Amniotic stem cell (primary cell): ENCODE measurements around the gene UBE3B.

Source experiments
- DNase-seq: peaks from one replicate; lab custom pipeline; 2025; lab: John Stamatoyannopoulos, UW

The UBE3B gene

GRCh38 chr12:109552971-109553370 is 75.5 kb downstream of the UBE3B start:
- DNase-seq, result no peak

- DNase-seq, result no peak
Observed at GRCh38 chr12:109553483-109553882, 76.0 kb downstream of the UBE3B start.

GRCh38 chr12:109553906-109554500 is 76.6 kb downstream of the UBE3B start:
- no peak for DNase-seq

- DNase-seq, result no peak
Observed at GRCh38 chr12:109554761-109555160, 77.3 kb downstream of the UBE3B start.

GRCh38 chr12:109555431-109556315 is 78.2 kb downstream of the UBE3B start:
- DNase-seq, result no peak

DNA sequence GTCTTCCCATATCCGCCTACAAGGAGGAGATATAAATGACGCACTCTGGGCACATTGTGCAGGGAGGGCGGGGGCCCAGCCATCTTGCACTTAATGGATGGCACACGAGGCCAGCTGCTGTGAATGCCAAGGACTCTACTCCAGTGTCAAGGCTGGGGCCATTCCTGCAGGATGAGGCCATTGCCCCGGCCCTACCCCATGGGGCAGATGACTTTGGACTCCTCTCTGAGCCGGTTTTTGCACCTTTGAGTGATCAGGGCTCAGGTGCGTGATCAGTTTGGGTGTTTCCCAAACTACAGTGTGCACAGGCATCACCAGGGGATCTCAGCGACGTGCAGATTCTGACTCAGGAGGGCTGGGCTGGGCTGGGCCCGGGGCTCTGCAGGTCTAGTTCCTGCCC is 79.8 kb downstream of the UBE3B start:
- DNase-seq, result no peak

- DNase-seq, result no peak
Observed at GRCh38 chr12:109557805-109558204, 80.4 kb downstream of the UBE3B start.

DNA sequence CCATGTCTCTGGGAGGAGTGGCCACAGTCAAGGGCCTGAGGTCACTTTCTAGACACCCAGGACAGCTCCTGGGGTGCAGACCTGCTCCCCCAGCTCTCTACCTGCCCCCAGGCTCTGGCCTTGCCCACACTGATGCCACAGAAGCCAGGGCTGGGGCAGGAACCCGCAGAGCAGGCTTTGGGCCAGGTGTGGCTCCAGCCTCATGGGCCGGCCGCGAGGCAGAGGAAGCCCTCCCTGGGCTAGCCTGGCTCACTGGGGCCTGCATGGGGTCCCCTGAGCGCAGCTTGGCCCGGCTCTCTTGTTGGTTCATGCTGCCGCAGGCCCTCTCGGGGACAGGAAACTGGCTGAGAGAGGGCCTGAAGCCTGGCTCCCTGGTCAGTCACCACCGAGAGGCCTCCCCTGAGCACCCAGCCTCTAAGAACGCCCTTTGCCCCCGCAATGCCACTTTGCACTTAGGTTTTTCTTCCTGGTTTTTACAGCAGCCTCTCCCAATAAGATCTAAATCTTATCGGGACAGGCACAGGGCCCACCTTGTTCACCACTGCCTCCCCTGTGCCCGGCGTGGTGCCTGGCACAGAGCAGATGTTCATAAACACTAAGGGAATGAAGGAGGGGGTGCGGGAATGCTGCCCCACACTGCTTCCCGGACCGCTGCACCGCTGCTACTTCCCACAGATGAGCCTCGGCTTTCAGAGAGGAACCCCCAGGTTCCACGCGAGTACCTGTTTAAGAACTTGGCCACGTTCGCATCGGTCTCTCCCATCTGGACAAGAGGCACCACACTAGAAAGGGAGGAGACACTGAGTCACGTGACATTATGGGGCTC is 81.2 kb downstream of the UBE3B start:
- DNase-seq, result no peak

- DNase-seq, result no peak
Observed at GRCh38 chr12:109559200-109559505, 81.7 kb downstream of the UBE3B start.

GRCh38 chr12:109559601-109560000 is 82.2 kb downstream of the UBE3B start:
- DNase-seq, result no peak

DNA sequence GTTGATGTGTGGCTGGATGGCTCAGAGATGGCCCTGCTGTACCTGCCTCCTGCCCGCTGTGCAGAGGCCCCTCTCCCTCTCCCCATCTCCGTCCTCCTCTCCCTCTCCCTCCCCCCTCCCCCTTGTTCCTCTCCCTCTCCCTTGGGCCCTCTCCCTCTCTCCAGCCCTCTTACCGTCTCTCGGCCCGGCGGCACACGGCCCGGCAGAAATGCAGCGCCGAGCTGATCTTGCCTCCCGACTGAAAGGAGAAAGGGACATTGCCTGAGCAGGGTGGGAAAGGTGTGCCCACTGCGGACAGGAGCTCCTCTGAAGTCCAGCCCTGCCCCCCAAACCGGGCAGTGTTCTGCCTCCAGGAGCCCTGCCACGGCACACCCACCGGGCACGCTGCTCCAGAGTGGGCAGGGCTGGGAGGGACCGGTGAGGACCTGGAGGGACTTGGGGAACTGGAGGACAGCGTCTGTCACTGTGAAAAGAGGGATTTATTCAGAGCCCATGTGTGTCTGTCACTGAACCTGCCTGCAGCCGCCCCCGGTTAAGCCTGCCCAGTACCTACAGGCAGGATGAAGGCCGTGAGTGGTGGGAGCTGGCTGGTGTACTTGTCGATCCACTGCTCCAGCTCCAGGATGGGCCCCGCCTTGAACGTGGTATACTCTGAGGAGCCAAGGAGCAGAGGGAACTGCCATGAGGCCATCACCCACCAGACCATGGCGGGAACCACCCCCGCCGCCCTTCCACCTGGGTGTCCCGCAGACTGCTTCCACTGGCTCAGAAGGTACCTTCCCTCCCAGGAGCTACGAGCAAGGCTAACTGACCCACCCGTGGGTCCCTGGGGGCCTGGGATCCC is 83.7 kb downstream of the UBE3B start:
- no peak for DNase-seq

DNA sequence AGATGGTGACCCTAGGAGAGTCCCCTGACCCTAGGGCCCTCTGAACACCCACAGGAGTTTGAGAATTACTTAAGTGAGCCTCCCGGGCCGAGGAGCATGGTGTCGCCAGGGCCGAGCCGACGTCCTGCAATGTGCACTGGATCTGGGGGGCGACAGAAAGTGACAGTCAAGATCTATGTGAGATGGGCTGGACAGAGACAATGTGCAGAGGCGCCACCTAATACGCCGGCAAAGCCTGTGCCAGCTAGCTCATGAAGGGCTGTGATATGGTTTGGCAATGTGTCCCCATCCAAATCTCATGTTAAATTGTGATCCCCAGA is 84.2 kb downstream of the UBE3B start:
- DNase-seq, result no peak

GRCh38 chr12:109562871-109563270 is 85.4 kb downstream of the UBE3B start:
- DNase-seq, result no peak

DNA sequence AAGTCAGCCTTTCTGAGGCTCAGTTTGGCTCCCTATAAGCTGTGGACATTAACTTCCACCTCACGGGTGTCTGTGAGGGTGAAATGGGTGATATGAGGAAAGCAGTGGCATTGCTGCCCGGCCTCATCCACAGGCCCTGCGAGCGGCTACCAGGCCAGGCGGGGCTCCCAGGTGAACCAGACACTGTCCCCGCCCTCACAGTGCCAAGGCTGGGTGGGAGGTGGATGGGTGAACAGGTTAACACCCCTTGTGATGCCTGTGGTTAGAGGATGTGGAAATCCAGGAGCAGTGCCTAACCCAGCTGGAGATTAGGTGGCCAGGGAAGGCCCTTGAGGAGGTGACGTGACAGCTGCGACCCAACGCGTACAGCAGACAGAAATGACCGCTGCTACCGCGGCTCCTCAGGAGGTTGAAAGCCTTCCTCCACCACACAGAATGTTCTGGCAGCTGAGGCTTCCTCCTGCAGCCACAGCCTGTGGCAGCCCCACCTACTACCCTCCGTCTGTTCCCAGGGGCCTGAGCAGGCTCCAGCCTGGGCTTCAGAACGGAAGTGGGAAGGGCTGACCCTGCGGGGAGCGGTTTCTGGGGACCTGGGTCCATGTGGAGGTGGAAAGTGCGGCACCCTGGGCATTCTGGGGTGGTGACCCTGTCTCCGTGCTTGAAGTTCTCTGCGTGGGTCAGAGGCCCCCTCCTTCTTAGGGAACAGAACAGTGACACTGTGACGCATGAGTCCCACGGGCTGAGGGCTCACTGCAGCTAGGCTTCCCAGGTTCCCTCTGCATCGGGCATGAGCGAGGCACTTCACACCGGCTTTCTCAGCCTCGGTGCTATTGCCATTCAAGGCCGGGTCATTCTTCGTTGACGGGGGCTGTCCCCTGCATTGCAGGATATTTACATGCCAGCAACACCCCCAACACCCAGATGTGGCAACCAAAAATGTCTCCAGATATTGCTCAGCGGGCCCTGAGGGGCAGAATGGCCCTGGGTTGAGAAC is 86.2 kb downstream of the UBE3B start:
- no peak for DNase-seq

GRCh38 chr12:109566424-109566823 is 89.0 kb downstream of the UBE3B start:
- DNase-seq, result no peak

GRCh38 chr12:109567296-109567695 is 89.9 kb downstream of the UBE3B start:
- DNase-seq, result no peak

DNA sequence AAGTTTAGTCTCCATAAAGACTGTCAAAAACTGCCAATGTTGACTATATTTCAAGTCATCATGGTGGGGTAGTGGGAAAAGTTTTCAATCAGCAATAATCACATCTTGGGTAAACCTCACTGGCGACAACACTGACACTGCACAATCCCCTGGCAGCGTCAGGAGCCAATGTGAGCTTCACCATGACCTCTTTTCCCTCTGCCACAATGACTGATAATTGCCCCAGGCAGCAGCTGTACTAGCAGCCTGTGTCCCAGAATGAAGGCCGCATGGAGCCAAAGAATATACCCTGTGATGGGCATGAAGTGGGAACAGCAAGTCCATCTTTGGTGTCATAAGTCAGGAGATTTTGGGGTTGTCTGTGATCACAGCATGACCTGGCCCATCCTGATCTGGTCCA is 90.5 kb downstream of the UBE3B start:
- DNase-seq, result no peak

- no peak for DNase-seq
Observed at GRCh38 chr12:109568486-109568885, 91.1 kb downstream of the UBE3B start.

- DNase-seq, result no peak
Observed at GRCh38 chr12:109571773-109572505, 94.5 kb downstream of the UBE3B start.

DNA sequence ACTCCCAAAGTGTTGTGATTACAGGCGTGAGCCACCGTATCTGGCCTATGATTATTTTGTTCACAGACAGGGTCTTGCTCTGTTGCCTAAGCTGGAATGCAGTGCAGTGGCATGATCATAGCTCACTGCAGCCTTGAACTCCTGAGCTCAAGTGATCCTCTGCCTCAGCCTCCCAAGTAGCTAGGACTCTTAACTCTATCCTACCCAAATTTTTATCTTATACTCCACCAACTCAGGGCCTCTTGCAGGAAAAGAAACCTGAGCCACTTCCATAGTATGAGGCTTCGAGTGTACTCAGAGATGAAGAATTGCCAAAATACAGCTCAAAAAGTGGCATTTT is 95.0 kb downstream of the UBE3B start:
- DNase-seq, result no peak
